Epithelial cell of proximal tubule (primary cell): ENCODE results near the gene RPTOR. TPM values are rescaled to one million over a fixed set of nuclear protein-coding genes. Genes with fewer than 3 reads are reported as not detected.

ENCODE experiments used
- DNase-seq: peaks from one replicate; pipeline ENCODE4 v3.0.0-alpha.2; 2011; ENCODE audit warnings: low read depth
- H3K4me3 ChIP-seq: 2 replicates; pipeline ENCODE4 v1.5.1; 2011; ENCODE audit warnings: low read depth, mild to moderate bottlenecking, low read length
- CTCF ChIP-seq: conservative IDR thresholded peaks from 2 replicates; pipeline ENCODE4 v1.5.1; 2012; ENCODE audit warnings: low read depth, mild to moderate bottlenecking, low read length
- total RNA-seq: library from RNA; depleted of rRNA; stranded (reverse); fragments of >200 nt; gene quantifications from 2 replicates; pipeline ENCODE4 v1.2.3, GENCODE V29; 2015

Gene RPTOR
- total RNA-seq, 1 donor from 2014 or later: 24.4 TPM

- TF ChIP-seq CTCF: no peak
- H3K4me3 ChIP-seq: no peak overlapping the region
- no peak for DNase-seq
Measured at GRCh38 chr17:80582165-80582564, 37.5 kb downstream of the RPTOR start.

GRCh38 chr17:80584176-80584905, 39.7 kb downstream of the RPTOR start:
- H3K4me3 ChIP-seq: no peak overlapping the region
- DNase-seq: no peak
- TF ChIP-seq CTCF: no peak

GRCh38 chr17:80585890-80586845, 41.5 kb downstream of the RPTOR start:
- DNase-seq: no peak
- no peak for TF ChIP-seq CTCF
- peak overlapping the region; percentile 38 for H3K4me3 ChIP-seq

- peak overlapping the region; percentile 38 for H3K4me3 ChIP-seq
- DNase-seq: no peak
- no peak for TF ChIP-seq CTCF
Measured at GRCh38 chr17:80586846-80587228, 42.2 kb downstream of the RPTOR start.

GRCh38 chr17:80588702-80589383, 44.2 kb downstream of the RPTOR start:
- TF ChIP-seq CTCF: no peak
- H3K4me3 ChIP-seq: no peak overlapping the region
- DNase-seq: no peak

- DNase-seq: no peak
- no peak overlapping the region for H3K4me3 ChIP-seq
- TF ChIP-seq CTCF: no peak
Measured at GRCh38 chr17:80591788-80592187, 47.1 kb downstream of the RPTOR start.
